ENCODE results near the gene TPRX1.
"Not testable (repeated sequence)": the region's sequence is repeated elsewhere in the genome, so short reads cannot be mapped to it uniquely, and the experiment has no call there.

The TPRX1 gene

GRCh38 chr19:47801270-47801669 lies 3.1 kb downstream of the TPRX1 start:
- no peak for DNase-seq

GRCh38 chr19:47798904-47799266 lies 5.5 kb downstream of the TPRX1 start:
- DNase-seq: no peak

- DNase-seq: no peak
These were observed 6.1 kb downstream of the TPRX1 start for GRCh38 chr19:47797996-47798903.

GRCh38 chr19:47796785-47797184 lies 7.6 kb downstream of the TPRX1 start:
- DNase-seq: no peak

GRCh38 chr19:47794526-47794925 lies 9.8 kb downstream of the TPRX1 start:
- no peak for DNase-seq

- no peak for DNase-seq
These were observed 11.7 kb downstream of the TPRX1 start for GRCh38 chr19:47792616-47793015.

DNA sequence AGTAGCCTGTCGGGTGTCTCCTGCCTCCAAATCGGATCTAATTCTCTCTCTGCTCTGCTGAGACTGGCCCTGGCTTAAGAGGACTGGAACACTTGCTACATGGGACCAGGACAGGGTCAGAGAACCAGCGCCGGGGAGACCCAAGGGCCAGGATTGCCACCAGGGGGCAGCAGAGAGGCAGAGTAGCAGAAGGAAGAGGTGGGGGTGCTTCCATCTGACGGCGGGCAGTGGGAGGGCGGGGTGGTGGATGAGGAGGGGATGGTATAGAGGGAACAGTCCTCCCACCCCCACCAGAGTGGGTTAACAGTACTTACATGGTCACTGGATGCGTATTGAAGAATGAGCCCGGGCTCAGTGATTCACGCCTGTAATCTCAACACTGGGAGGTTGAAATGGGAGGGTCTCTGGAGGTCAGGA lies 13.9 kb downstream of the TPRX1 start:
- DNase-seq: peak; percentile 9

GRCh38 chr19:47789811-47790210 lies 14.5 kb downstream of the TPRX1 start:
- not testable (repeated sequence) for DNase-seq

- DNase-seq: not testable (repeated sequence)
These were observed 17.0 kb downstream of the TPRX1 start for GRCh38 chr19:47787307-47787706.

DNA sequence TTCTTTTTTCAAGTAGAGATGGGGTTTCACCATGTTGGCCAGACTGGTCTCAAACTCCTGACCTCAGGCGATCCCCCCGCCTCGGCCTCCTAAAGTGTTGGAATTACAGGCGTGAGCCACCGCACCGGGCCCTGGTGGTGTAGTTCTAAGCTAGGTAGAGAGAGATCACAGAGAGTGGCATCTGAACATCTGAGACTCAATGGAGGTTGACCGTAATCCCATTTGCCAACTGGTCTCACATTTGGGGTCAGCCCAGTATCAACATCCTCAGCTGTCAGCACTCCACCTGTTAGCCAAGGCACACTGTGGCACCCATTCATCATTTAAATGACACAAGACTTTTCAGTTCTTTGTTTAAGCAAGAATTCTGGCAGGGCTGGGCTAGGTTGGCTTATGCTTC lies 17.8 kb downstream of the TPRX1 start:
- DNase-seq: no peak

DNA sequence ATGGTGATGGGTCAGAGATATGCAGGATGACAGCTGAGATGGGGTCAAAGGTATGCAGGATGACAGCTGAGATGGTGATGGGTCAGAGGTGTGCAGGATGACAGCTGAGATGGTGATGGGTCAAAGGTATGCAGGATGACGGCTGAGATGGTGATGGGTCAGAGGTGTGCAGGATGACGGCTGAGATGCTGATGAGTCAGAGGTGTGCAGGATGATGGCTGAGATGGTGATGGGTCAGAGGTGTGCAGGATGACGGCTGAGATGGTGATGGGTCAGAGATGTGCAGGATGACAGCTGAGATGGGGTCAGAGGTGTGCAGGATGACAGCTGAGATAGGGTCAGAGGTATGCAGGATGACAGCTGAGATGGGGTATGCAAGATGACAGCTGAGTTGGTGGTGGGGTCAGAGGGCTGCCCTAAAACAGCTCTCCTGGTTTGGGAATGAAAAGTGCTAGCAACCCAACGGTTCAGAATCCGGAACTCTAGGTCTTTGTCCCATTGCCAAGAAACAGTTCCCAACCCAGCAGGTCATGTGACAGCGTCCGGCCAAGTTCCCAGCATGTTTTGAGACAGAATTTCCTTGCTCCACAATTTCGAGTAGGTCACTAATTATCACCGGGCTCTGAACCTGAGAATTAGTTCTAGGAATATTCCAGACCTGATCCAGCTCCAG lies 22.6 kb downstream of the TPRX1 start:
- DNase-seq: no peak

DNA sequence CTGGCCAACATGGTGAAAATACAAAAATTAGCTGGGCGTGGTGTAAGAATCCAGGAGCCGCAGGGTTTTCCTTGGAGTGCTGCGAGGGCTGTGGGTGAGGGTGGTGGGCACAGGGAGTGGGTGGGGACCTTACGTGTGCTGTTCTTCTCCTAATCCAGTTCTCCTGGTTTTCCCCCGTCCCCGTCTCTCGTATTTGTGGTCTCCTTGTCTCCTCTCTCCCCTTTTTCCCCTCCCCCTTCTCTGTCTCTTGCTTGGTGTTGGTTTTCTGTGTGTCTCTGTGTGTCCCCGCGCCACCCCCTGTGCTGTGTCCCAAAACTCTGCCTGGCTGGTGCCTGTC lies 24.2 kb downstream of the TPRX1 start:
- DNase-seq: no peak

- DNase-seq: no peak
These were observed 24.7 kb downstream of the TPRX1 start for GRCh38 chr19:47779524-47780214.

GRCh38 chr19:47778954-47779351 lies 25.4 kb downstream of the TPRX1 start:
- no peak for DNase-seq

DNA sequence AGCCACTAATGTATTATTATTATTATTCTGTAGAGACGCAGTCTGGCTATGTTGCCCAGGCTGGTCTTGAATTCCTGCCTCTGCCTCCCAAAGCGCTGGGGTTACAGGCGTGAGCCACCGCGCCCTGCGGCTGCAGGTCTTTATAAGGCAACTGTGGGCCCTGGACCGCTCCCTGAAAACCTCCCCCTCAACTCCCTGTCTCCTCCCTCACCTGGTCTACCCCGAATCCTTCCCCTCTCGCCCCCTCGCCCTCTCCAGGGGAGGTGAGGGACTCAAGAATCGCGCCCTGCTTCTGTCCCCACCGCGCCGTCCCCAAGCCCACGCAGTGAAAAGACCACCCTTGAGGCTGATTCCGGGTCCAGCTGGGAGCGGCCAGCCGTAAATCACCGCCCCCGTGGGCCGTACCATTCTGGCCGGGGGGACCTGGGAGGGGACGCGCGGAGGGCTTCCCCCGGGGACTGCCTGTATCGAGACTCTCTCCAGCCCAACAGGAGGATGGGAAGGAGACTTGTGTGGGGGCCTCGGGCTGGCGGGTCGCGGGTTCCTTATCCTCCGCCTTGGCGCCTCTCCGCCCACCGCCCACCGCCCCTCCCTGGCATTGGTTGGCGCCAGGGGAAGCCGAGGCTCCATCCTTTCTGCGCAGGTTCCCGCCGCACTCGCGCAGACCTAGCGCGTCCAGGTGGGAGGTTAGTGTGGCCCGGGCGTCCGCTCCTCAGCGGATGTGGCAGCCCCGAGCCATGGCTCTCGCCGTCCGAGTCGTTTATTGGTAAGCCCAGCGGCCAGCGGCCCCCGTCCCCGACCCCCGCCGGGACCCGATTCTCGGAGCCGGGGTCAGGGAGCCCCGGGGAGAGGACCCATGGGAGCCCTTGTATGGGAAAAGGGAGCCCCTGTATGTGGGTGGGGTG lies 26.1 kb downstream of the TPRX1 start, which contains the start of gene SELENOW:
TSS of gene SELENOW (plus strand) at position 655 of the 905 bp plus-strand sequence. CDS start at position 738, 83 bp downstream.
- DNase-seq: peak; percentile 60

GRCh38 chr19:47777245-47778048 lies 26.9 kb downstream of the TPRX1 start:
- DNase-seq: peak; percentile 77

DNA sequence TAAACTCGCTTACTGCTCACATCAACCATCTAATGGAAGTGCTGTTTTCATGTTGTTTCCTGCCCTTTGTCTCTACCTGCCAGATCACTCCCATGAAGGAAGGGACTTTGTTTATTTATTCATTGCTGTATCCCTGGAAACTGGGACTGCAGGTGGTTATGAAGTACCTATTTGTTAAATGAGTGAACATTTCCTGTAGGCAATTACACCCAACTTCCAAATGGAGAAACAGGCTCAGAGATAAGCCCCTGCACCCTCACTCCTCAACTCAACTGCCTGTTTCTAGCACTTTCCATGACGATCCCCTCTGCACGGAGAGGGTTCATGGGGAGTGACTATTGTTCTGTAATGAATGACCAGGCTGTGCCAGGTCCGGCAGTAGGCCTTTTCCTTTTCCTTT lies 27.8 kb downstream of the TPRX1 start:
- DNase-seq: peak; percentile 100

DNA sequence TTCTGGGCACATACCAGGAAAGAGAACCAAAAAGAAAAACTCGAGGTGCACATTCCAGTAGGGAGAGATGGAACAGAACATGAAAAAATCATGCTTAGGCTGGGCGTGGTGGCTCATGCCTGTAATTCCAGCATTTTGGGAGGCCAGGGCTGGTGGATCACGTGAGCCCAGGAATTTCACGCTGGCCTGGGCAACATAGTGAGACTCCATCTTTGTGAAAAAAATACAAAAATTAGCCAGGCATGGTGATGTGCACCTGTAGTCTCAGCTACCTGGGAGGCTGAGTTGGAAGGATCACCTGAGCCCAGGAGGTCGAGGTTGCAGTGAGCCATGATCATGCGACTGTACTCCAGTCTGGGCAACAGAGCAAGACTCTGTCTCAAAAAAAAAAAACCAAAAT lies 33.1 kb downstream of the TPRX1 start:
- DNase-seq: not testable (repeated sequence)

GRCh38 chr19:47769534-47769933 lies 34.8 kb downstream of the TPRX1 start:
- DNase-seq: no peak

- no peak for DNase-seq
These were observed 35.7 kb downstream of the TPRX1 start for GRCh38 chr19:47768604-47769003.

- DNase-seq: no peak
These were observed 37.0 kb downstream of the TPRX1 start for GRCh38 chr19:47767349-47767748.

GRCh38 chr19:47766670-47767069 lies 37.7 kb downstream of the TPRX1 start:
- DNase-seq: no peak
